Mucosa of descending colon (tissue), 3 donors: ENCODE results near the gene RAP1GAP. TPM values are rescaled to one million over a fixed set of nuclear protein-coding genes. Genes with fewer than 3 reads are reported as not detected.
"Not testable (repeated sequence)": the region's sequence is repeated elsewhere in the genome, so short reads cannot be mapped to it uniquely, and the experiment has no call there.

Experiments used
- ATAC-seq: fragments of 200-7000 bp; cut with Tn5 transposase; one replicate; pipeline ENCODE4 v1.9.1; 2020; ENCODE audit warnings: mild to moderate bottlenecking, moderate library complexity
- DNase-seq, 3 donors: peaks; one replicate each; pipeline ENCODE4 v3.0.0-alpha.2; 2020
- H3K36me3 ChIP-seq: fragments of 200-600 bp; one replicate; pipeline ENCODE4 v1.8.0; 2021; ENCODE audit warnings: low read depth, mild to moderate bottlenecking
- H3K4me1 ChIP-seq: fragments of 200-600 bp; one replicate; pipeline ENCODE4 v1.8.0; 2021; ENCODE audit warnings: low read depth, mild to moderate bottlenecking
- H3K4me3 ChIP-seq: fragments of 200-600 bp; one replicate; pipeline ENCODE4 v1.8.0; 2021; ENCODE audit warnings: mild to moderate bottlenecking
- H3K9me3 ChIP-seq: fragments of 200-600 bp; one replicate; pipeline ENCODE4 v1.8.0; 2021; ENCODE audit warnings: mild to moderate bottlenecking
- CTCF ChIP-seq: fragments of 200-600 bp; IDR thresholded peaks from one replicate; pipeline ENCODE4 v1.8.0; 2022; ENCODE audit warnings: antibody characterized with exemption, mild to moderate bottlenecking
- intact Hi-C, 2 donors: fragments of 100-400 bp; cut with DNase I in 1 of 2; cut with micrococcal nuclease in 1 of 2; formaldehyde crosslinking; loops; one replicate each; pipeline versions ENCODE4 v1.11.0 to v1.11.1; 2022; cut with DNase I, micrococcal nuclease
- total RNA-seq, 3 donors: library from RNA; stranded (reverse); fragmentation: NEBNext Ultra II Directional in 2 of 3; extraction: Animal tissue kit (Norgen Biotek cat#: 25700) in 2 of 3; gene quantifications; one replicate each; pipeline versions ENCODE4 v1.2.1 to v1.2.4, GENCODE V29; 2021 to 2023
- donor health status: DM: no; HTN: no; CAD: no; lungs with moderate emphysema.
- donor health status: DM: no; HTN: no; CAD: no.
- donor health status: DM: no; HTN: yes; CAD: no.

Gene RAP1GAP
- total RNA-seq, 3 donors from 2014 or later = 15.7 to 59.6 (median 43.0) TPM

DNA sequence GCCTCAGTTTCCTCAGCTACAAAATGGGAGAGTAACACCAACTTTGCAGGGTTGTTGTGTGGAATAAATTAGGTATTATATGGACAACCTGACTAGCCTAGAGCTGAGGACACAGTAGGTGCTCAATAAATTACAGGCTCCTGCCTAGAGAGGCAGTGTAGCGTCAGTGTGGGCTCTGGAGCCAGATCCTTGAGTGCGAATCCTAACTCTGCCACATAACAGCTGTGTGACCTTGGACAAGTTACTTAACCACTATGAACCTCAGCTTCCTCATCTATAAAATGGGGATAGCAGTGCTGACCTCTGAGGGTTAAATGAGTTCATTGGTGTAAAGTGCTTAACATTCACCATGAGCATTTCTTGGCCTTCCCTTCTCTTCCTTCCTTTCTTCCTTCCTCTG is 33.1 kb downstream of the RAP1GAP start:
- intact Hi-C loops = no loop called here
- Histone ChIP-seq H3K9me3 (no peaks in the 10 kb centered on the region), H3K4me1 (peaks cover 4% of the 10 kb centered on the region), H3K4me3 (no peak overlapping the region), H3K36me3 (no peaks in the 10 kb centered on the region)
- no peak for DNase-seq
- no peak for ATAC-seq
- no peak for TF ChIP-seq CTCF

DNA sequence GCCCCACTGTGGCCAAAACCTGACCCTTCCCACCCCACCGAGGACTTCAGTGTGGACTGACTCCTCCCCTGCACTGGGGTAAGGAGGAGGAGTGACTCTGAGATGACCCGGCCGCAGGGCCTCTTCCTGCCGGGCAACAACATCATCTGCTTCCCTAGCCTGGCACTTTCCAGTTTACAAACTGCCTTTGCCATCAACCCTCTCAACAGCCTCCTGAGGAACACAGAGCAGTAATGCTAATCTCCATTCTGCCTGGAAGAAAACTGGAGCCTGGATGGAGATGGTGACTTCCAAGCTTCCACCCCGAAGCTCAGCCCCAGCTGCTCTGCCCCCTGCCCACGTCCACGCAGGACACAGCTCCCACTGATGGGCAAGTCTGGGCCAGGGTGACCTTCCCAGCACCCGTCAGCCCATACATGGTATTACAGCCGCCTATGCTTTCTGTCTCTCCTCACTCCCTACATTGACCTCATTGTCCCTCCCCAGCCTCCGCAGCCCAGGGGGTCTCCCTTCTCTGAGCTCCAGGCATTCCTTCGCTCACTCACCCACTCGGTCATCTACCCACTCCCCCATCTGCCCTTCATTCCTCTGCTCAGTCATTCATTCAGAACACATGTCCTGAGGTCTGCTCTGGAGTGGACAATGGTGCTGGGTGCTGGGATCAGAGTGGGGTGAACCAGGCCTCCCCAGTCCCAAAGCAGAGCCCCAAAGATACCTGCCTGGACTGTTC is 34.2 kb downstream of the RAP1GAP start:
- Histone ChIP-seq H3K4me3 (no peak overlapping the region), H3K9me3 (no peaks in the 10 kb centered on the region), H3K36me3 (no peaks in the 10 kb centered on the region), H3K4me1 (peaks cover 4% of the 10 kb centered on the region)
- TF ChIP-seq CTCF = no peak
- intact Hi-C loops = no loop called here
- DNase-seq (no peak), ATAC-seq (no peak)

GRCh38 chr1:21633992-21634805 is 35.0 kb downstream of the RAP1GAP start:
- no peaks in the 10 kb centered on the region for H3K36me3 ChIP-seq
- no peaks in the 10 kb centered on the region for H3K9me3 ChIP-seq
- no peak for TF ChIP-seq CTCF
- ATAC-seq (peak; percentile 75), DNase-seq (peak; percentile 77 to 82 (median 80))
- H3K4me3 ChIP-seq = no peak overlapping the region
- peaks cover 4% of the 10 kb centered on the region for H3K4me1 ChIP-seq
- intact Hi-C loops = no loop called here

DNA sequence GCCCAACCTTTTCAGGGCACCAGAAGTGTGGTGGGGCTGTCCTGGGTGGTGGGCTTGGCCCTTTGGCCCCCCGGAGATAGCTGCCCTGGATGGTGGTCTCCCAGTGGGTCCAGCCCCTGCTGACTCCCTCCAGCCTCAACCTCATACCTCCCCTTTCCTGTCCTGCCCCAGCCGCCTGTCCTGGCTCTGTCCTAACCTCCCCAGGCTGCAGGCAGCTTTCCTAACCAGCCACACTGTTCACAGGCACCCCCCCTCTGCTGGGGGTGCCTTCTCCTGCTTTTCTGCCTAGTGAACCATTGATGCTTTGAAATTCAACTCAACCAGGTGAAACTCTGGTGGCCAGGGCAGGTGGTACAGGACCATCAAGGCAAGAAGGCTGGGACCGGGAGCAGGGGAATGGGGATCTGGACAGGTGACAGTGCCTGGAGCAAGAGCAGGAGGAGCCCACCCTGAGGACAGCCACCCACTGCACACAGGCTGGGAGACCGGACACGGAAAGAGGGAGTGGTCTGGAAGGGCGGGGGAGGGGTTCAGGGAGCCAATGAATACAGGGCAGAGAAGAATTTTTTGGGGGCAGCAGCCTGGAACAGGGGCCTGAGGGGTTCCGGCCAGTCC is 35.9 kb downstream of the RAP1GAP start:
- peaks cover 4% of the 10 kb centered on the region for H3K4me1 ChIP-seq
- no peak overlapping the region for H3K4me3 ChIP-seq
- TF ChIP-seq CTCF = no peak
- DNase-seq (no peak), ATAC-seq (no peak)
- H3K36me3 ChIP-seq = no peaks in the 10 kb centered on the region
- intact Hi-C loops = no loop called here
- H3K9me3 ChIP-seq = no peaks in the 10 kb centered on the region

DNA sequence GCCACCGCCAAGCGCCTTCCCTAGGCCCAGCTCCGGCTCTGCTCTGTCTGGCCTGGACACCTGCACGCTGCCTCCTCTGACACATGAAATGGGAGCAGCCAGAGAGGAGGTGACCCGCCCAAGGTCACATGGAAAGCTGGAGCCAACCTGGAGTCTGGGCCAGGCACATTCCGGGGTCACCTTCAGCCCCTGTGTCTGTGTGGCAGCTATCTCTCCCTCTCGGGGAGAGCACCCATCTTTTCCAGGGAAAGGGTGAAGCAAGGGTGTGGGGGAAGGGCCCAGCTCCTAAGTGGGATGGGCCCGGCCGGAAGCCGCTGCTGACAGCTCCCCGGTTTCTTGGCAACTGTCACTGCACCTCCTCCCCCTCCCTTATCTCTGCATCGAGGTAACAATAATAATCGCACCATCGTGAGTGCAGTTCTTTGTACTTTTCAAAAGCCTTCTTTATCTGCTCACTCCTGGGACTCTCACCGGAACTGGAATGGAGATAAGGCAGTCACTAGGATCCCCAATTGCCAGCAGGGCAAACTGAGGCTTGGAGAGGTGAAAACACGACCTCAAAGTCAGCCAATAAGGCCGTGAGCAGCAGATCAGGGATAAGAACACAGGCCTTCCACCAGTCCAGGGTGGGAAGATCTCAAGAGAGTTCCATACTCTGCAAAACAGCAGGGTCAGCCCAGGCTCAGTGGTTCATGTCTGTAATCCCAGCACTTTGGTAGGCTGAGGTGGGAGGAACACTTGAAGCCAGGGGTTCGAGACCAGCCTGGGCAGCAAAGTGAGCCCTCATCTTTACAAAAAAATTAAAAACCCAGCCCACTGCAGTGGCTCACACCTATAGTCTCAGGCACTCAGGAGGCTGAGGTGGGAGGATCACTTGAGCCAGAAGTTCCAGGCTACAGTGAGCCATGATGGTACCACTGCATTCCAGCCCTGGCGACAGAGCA is 36.9 kb downstream of the RAP1GAP start:
- peak; percentile 66 to 79 (median 74) for DNase-seq
- Histone ChIP-seq H3K9me3 (no peaks in the 10 kb centered on the region), H3K4me1 (peaks cover 4% of the 10 kb centered on the region), H3K4me3 (no peak overlapping the region), H3K36me3 (no peaks in the 10 kb centered on the region)
- ATAC-seq = peak; percentile 78
- no peak for TF ChIP-seq CTCF
- intact Hi-C loops = no loop called here

- DNase-seq, intact Hi-C loops, H3K4me3 ChIP-seq, H3K36me3 ChIP-seq, ATAC-seq, H3K9me3 ChIP-seq, H3K4me1 ChIP-seq: not testable (repeated sequence)
These were observed 37.6 kb downstream of the RAP1GAP start for GRCh38 chr1:21631590-21631943.
